HG02763 (cell line): ENCODE results near the gene DUOX1.
"Not testable (repeated sequence)": the region's sequence is repeated elsewhere in the genome, so short reads cannot be mapped to it uniquely, and the experiment has no call there.

ENCODE experiments used
- ATAC-seq: cut with Tn5 transposase; IDR thresholded peaks from one replicate; pipeline ENCODE4 v1.9.1; 2021; ENCODE audit warnings: mild to moderate bottlenecking, moderate library complexity; ENCODE audit not compliant: unreplicated experiment

The DUOX1 gene

GRCh38 chr15:45120081-45120972 lies 9.5 kb upstream of the DUOX1 start:
- ATAC-seq = no peak

- no peak for ATAC-seq
These were observed 8.8 kb upstream of the DUOX1 start for GRCh38 chr15:45121020-45121419.

GRCh38 chr15:45121706-45122417 lies 7.9 kb upstream of the DUOX1 start:
- ATAC-seq = no peak

GRCh38 chr15:45122719-45123118 lies 7.1 kb upstream of the DUOX1 start:
- no peak for ATAC-seq

- no peak for ATAC-seq
These were observed 6.4 kb upstream of the DUOX1 start for GRCh38 chr15:45123397-45123796.

GRCh38 chr15:45126535-45127158 lies 3.1 kb upstream of the DUOX1 start:
- no peak for ATAC-seq

DNA sequence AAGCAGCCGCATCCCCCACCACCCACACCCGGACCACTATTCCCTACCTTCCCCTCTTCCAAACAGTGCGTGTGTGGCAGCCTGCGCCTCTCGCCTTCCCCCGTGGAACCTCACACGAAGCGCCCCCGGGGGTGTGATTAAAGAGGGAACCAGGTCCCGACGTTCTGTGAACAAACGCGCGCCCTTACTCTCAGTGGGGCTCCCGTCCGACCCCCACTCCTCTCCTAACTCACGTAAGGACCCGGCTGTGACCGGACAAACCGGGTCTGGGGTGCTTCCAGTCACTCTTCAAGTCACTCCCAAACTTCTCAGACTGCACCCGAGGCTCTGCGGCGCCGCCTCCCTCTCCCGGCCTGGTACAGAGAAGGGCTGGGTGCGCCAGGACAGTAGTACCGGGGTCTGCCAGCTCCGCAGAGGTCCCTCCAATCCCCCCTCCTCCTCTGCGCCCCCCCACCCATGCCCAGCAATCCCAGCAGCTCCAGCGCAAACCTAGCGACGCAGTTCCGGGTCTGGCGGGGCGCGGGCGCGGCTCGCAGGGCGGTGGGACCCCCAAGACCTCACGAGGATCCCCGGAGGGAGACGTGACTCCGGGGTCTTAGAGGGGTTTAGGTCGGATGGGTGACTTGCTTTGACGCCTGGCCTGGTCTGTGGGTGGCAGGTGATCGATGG lies 689 bp upstream of the DUOX1 start:
- no peak for ATAC-seq

DNA sequence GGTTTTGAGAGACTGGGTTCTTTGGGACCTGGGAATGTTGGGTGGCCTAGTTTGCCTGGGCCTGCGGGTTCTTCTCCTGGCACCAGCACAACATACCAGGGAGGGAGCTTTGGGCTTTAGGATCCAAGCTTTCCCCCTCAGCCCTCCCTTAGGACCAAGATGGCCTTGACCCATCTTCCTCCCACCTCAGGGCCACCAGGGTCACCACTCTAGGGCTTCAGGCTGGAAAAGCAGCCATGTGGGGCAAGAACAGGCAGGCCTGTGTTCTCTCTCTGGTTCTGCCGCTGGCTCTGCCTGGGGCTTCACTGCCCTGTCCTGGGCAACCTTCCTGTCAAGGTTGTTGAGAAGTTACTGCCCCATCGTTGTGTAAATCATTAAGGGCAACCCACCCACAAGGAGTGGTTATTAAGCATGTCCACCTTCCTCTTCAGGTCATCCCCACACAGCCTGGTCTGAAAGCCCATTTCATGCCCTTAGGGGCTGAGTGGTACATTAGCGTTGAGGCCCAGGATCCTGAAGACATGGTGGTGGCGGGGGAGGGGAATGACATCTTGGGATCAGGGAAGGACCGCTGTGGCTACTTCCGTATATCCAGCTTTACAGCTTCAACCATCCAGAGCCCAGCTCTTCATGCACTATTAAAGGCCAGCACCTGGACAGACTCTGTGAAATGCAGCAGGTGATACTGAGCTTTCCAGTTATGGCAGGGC lies 652 bp downstream of the DUOX1 start:
- no peak for ATAC-seq

- no peak for ATAC-seq
These were observed 1.7 kb downstream of the DUOX1 start for GRCh38 chr15:45131510-45131909.

DNA sequence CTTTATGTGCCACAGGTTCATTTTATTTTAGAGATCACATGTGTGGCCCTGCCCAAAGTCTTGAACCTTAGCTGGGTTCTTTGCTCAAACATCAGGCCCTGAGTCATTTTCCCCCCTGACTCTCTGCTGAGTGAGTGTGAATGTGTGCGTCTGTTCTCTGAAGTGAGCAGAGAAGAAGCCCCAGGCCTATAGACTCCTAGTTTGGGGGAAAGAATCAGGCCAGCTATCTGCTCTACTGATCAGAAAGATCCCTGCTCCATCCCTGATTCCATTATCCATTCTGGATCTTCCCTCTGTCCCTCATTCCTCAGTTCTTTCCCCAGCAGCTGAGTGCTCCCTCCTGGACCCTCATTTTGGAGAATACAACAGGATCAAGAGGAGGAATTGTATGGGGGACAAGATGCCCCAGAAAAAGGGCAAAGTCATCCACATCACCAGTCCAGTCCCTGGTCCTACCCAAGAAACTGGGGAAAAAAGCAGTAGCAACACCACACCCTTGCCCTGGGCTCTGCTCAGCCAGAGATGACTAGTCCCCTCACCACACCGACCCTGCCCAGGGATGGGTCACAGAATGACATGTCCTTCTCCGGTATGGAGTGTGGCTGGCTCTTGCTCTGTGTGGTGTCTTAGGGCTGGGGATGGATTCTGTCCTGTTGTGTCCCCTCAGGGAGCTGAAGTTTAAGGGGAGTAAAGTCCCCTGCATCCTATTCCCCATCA lies 3.2 kb downstream of the DUOX1 start:
- no peak for ATAC-seq

DNA sequence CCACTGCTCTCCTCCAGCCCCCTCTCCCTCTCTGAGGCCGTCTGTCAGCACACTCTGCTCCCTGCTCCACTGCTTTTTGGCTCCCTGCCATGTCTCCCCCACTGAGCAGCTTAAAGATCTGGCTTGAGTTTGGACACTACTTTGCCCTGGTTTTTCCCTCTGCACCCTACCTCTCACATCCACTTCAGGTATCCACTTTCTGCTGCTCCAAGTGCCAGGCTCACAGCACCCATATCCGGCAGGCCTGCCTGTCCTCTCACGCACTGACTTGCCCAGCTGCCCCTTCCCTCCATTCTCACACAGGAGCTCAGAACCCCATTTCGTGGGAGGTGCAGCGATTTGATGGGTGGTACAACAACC lies 3.7 kb downstream of the DUOX1 start:
- no peak for ATAC-seq

DNA sequence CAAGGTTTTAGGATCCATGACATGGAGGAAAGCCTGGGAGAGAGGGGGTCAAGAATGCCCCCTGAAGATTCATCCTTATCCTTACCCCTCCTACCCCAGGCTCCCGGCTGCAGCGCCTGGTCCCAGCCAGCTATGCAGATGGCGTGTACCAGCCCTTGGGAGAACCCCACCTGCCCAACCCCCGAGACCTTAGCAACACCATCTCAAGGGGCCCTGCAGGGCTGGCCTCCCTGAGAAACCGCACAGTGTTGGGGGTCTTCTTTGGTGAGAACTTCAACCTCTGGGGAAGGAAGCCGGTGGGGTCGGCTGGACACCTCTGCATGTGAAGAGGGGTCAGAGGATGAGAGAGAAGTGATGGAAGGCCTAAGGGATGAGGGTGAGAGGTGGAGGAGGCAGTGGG lies 4.3 kb downstream of the DUOX1 start:
- ATAC-seq = no peak

DNA sequence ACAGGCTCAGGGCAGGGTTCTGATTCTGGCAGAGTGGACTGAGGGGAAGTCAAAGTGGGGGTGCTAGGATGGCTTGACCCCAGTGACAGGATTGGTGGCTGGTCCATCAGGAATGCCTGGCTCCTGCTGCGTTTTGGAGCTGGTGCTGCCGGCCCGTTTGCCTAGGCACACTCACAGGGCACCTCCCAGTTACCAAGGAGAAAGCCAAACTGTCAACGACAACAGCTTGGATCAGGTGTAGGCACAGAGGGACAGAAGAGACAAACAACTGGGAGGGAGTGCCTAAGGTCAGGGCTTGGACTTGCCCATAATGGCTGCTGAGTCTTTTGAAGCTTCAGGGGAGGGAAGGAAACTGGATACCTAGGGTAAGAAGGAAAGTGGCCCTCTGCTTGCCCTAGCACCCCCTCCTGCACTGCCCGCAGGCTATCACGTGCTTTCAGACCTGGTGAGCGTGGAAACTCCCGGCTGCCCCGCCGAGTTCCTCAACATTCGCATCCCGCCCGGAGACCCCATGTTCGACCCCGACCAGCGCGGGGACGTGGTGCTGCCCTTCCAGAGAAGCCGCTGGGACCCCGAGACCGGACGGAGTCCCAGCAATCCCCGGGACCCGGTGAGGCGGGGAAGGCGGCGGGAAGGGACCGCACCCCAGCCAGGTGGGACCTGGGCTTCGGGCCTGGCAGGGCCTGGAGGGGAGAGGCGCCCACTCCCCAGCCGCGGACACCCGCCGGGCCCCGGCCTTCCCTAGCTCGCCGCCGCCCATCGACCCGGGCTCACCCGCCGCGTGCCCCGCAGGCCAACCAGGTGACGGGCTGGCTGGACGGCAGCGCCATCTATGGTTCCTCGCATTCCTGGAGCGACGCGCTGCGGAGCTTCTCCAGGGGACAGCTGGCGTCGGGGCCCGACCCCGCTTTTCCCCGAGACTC lies 5.1 kb downstream of the DUOX1 start:
- ATAC-seq = no peak

- not testable (repeated sequence) for ATAC-seq
These were observed 6.0 kb downstream of the DUOX1 start for GRCh38 chr15:45135705-45136377.

DNA sequence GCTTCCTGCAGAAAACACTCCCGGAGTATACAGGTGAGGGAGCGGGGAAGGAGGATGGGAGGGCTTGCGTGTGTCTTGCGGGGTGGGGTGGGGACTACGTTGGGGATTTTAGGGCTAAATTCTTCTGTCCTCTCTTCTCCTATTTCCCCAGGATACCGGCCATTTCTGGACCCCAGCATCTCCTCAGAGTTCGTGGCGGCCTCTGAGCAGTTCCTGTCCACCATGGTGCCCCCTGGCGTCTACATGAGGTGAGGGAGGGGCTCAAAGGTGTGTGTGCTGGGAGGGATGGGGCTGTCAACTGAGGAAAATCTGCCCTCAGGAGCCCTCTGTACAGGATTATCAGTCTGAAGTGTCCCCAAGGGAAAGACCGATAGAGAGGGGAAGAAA lies 6.6 kb downstream of the DUOX1 start:
- ATAC-seq = no peak

- ATAC-seq = no peak
These were observed 7.9 kb downstream of the DUOX1 start for GRCh38 chr15:45137703-45138102.

GRCh38 chr15:45138814-45139765 lies 9.3 kb downstream of the DUOX1 start:
- ATAC-seq = no peak
